Transverse colon (tissue), 4 donors: ENCODE measurements around the gene FKBP7.

Experiments used
- CTCF ChIP-seq, 5 experiments: fragments of 200-600 bp in 3 of 5; fragments of 450-650 bp in 2 of 5; sonication (generic) in 3 of 5; IDR thresholded peaks; 1 replicate in 2 of 5; 2 replicates in 3 of 5; pipeline ENCODE4 v1.5.1; 2016 to 2017; ENCODE audit warnings: antibody characterized with exemption in 5 of 5, inconsistent platforms in 3 of 5, mild to moderate bottlenecking in 2 of 5, moderate library complexity in 1 of 5
- EP300 ChIP-seq: sonication (generic); formaldehyde crosslinking; IDR thresholded peaks from one replicate; pipeline ENCODE4 v1.6.1; 2017; ENCODE audit warnings: antibody characterized with exemption, low read depth
- POLR2A ChIP-seq: fragments of 450-650 bp; IDR thresholded peaks from one replicate; pipeline ENCODE4 v1.6.1; 2016; ENCODE audit warnings: antibody characterized with exemption, mild to moderate bottlenecking, moderate library complexity
- POLR2AphosphoS5 ChIP-seq, 3 donors: sonication (generic); formaldehyde crosslinking; IDR thresholded peaks; one replicate each; pipeline ENCODE4 v1.6.1; 2016; ENCODE audit warnings: antibody characterized with exemption in 3 of 3

- TF ChIP-seq POLR2AphosphoS5 (IDR thresholded peaks at IDR 0.05): no peak
- TF ChIP-seq POLR2A: no peak
- no peak for TF ChIP-seq EP300
- no peak for TF ChIP-seq CTCF (IDR thresholded peaks at IDR 0.05)
These were observed 45.3 kb upstream of the FKBP7 start for GRCh38 chr2:178523596-178524134.
